ENCODE results near the gene GEMIN5.

Gene GEMIN5

DNA sequence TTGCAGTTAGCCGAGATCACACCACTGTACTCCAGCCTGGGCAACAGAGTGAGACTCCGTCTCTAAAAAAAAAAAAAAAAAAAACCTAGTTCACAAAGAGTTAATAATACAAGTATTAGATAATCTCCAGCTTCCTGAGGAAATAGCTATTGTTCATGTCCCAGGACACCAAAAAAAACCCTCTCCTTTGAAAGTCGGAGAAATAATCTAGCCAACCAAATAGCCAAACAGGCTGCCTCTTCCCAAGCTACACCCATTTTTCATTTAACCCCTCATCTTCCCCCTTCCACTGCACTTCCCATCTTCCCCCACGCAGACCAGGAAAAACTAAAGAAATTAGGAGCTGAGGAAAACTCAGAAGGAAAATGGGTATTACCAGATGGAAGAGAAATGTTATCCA lies 56.0 kb downstream of the GEMIN5 start:
- Histone ChIP-seq H3K9ac (ENCODE audit: low read depth, low read length) (no peak overlapping the region), H3K4me1 (ENCODE audit: control insufficient read depth, insufficient read depth, low read length) (no peaks in the 10 kb centered on the region), H3K27me3 (ENCODE audit: control insufficient read depth, insufficient read depth, low read length) (no peaks in the 10 kb centered on the region), H3K36me3 (ENCODE audit: control insufficient read depth, insufficient read depth, low read length) (peaks cover 23% of the 10 kb centered on the region), H3K27ac (ENCODE audit: low read depth, low read length) (no peak overlapping the region), H3K9me3 (ENCODE audit: control insufficient read depth, insufficient read depth, low read length) (peaks cover 35% of the 10 kb centered on the region), H3K4me3 (ENCODE audit: low read depth, low read length) (no peak overlapping the region)

- Histone ChIP-seq H3K9me3 (ENCODE audit: control insufficient read depth, insufficient read depth, low read length) (peaks cover 19% of the 10 kb centered on the region), H3K4me1 (ENCODE audit: control insufficient read depth, insufficient read depth, low read length) (no peaks in the 10 kb centered on the region), H3K27ac (ENCODE audit: low read depth, low read length) (no peak overlapping the region), H3K27me3 (ENCODE audit: control insufficient read depth, insufficient read depth, low read length) (no peaks in the 10 kb centered on the region), H3K36me3 (ENCODE audit: control insufficient read depth, insufficient read depth, low read length) (peaks cover 31% of the 10 kb centered on the region), H3K4me3 (ENCODE audit: low read depth, low read length) (no peak overlapping the region), H3K9ac (ENCODE audit: low read depth, low read length) (no peak overlapping the region)
Measured at GRCh38 chr5:154878642-154879335, 59.2 kb downstream of the GEMIN5 start.

DNA sequence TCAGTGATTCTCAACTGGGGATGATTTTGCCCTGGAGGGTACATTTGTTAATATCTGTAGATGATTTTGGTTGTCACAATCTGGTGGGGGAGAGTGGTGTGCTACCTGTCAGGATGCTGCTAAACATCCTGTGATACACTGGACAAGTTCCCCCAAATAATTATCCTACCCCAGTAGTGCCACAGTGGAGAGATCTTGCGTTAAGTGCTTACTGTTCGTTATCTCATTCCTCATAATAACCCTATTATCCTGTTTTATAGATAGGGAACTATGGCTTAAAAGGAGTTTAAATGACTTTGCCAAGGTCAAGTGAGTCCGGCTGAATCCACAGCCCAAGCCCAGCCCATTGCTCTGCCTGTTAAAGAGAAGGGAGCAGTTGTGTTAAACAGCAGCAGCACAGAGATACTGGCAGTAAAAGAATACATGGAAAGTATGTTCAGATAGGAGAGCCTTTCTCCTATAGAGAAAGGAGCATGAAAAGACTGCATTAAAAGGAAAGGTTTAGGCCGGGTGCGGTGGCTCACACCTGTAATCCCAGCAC lies 64.2 kb downstream of the GEMIN5 start:
- peaks cover 64% of the 10 kb centered on the region for H3K36me3 ChIP-seq (ENCODE audit: control insufficient read depth, insufficient read depth, low read length)
- no peak overlapping the region for H3K27ac ChIP-seq (ENCODE audit: low read depth, low read length)
- H3K27me3 ChIP-seq (ENCODE audit: control insufficient read depth, insufficient read depth, low read length): no peaks in the 10 kb centered on the region
- H3K4me3 ChIP-seq (ENCODE audit: low read depth, low read length): no peak overlapping the region
- peaks cover 12% of the 10 kb centered on the region for H3K9me3 ChIP-seq (ENCODE audit: control insufficient read depth, insufficient read depth, low read length)
- no peaks in the 10 kb centered on the region for H3K4me1 ChIP-seq (ENCODE audit: control insufficient read depth, insufficient read depth, low read length)
- no peak overlapping the region for H3K9ac ChIP-seq (ENCODE audit: low read depth, low read length)

- Histone ChIP-seq H3K9me3 (ENCODE audit: control insufficient read depth, insufficient read depth, low read length) (no peaks in the 10 kb centered on the region), H3K4me3 (ENCODE audit: low read depth, low read length) (no peak overlapping the region), H3K9ac (ENCODE audit: low read depth, low read length) (no peak overlapping the region), H3K36me3 (ENCODE audit: control insufficient read depth, insufficient read depth, low read length) (peaks cover 74% of the 10 kb centered on the region), H3K27me3 (ENCODE audit: control insufficient read depth, insufficient read depth, low read length) (no peaks in the 10 kb centered on the region), H3K4me1 (ENCODE audit: control insufficient read depth, insufficient read depth, low read length) (no peaks in the 10 kb centered on the region), H3K27ac (ENCODE audit: low read depth, low read length) (no peak overlapping the region)
Measured at GRCh38 chr5:154871734-154872133, 66.3 kb downstream of the GEMIN5 start.

GRCh38 chr5:154868702-154869101 lies 69.3 kb downstream of the GEMIN5 start:
- Histone ChIP-seq H3K27me3 (ENCODE audit: control insufficient read depth, insufficient read depth, low read length) (no peaks in the 10 kb centered on the region), H3K27ac (ENCODE audit: low read depth, low read length) (no peak overlapping the region), H3K9me3 (ENCODE audit: control insufficient read depth, insufficient read depth, low read length) (no peaks in the 10 kb centered on the region), H3K36me3 (ENCODE audit: control insufficient read depth, insufficient read depth, low read length) (peaks cover 72% of the 10 kb centered on the region), H3K4me1 (ENCODE audit: control insufficient read depth, insufficient read depth, low read length) (no peaks in the 10 kb centered on the region), H3K9ac (ENCODE audit: low read depth, low read length) (no peak overlapping the region), H3K4me3 (ENCODE audit: low read depth, low read length) (no peak overlapping the region)

DNA sequence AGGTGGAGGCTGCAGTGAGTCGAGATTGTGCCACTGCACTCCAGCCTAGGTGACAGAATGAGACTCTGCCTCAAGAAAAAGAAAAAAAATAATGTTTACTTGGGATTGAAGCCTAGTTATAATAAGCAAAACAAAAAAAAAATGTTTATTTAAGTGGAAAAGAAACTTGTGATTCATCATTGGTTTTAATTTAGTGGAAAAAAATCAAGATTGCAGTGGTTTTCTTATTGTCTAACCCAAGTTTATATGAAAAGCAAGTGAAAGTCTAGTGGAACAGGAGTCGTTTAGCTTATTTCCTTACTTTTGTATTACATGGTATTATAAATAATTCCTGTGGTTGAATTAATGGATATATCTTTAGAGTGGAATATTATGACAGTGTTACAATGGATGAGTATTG lies 71.2 kb downstream of the GEMIN5 start:
- no peaks in the 10 kb centered on the region for H3K9me3 ChIP-seq (ENCODE audit: control insufficient read depth, insufficient read depth, low read length)
- peaks cover 66% of the 10 kb centered on the region for H3K36me3 ChIP-seq (ENCODE audit: control insufficient read depth, insufficient read depth, low read length)
- H3K27me3 ChIP-seq (ENCODE audit: control insufficient read depth, insufficient read depth, low read length): no peaks in the 10 kb centered on the region
- H3K4me3 ChIP-seq (ENCODE audit: low read depth, low read length): no peak overlapping the region
- H3K9ac ChIP-seq (ENCODE audit: low read depth, low read length): no peak overlapping the region
- H3K27ac ChIP-seq (ENCODE audit: low read depth, low read length): no peak overlapping the region
- no peaks in the 10 kb centered on the region for H3K4me1 ChIP-seq (ENCODE audit: control insufficient read depth, insufficient read depth, low read length)

- H3K27ac ChIP-seq (ENCODE audit: low read depth, low read length): no peak overlapping the region
- no peaks in the 10 kb centered on the region for H3K9me3 ChIP-seq (ENCODE audit: control insufficient read depth, insufficient read depth, low read length)
- H3K36me3 ChIP-seq (ENCODE audit: control insufficient read depth, insufficient read depth, low read length): peaks cover 56% of the 10 kb centered on the region
Measured at GRCh38 chr5:154865466-154866184, 72.4 kb downstream of the GEMIN5 start.

GRCh38 chr5:154863291-154864080 lies 74.5 kb downstream of the GEMIN5 start:
- H3K9ac ChIP-seq (ENCODE audit: low read depth, low read length): no peak overlapping the region
- peaks cover 48% of the 10 kb centered on the region for H3K36me3 ChIP-seq (ENCODE audit: control insufficient read depth, insufficient read depth, low read length)
- peaks cover 15% of the 10 kb centered on the region; the same call in 1 of the 2 replicates for H3K4me1 ChIP-seq (ENCODE audit: control insufficient read depth, insufficient read depth, low read length)

More at GRCh38 chr5:154865466-154866184, 72.4 kb downstream of the GEMIN5 start:
- no peak overlapping the region for H3K9ac ChIP-seq (ENCODE audit: low read depth, low read length)
- H3K4me1 ChIP-seq (ENCODE audit: control insufficient read depth, insufficient read depth, low read length): peaks cover 5% of the 10 kb centered on the region; the same call in 1 of the 2 replicates
- no peak overlapping the region for H3K4me3 ChIP-seq (ENCODE audit: low read depth, low read length)
- H3K27me3 ChIP-seq (ENCODE audit: control insufficient read depth, insufficient read depth, low read length): no peaks in the 10 kb centered on the region

DNA sequence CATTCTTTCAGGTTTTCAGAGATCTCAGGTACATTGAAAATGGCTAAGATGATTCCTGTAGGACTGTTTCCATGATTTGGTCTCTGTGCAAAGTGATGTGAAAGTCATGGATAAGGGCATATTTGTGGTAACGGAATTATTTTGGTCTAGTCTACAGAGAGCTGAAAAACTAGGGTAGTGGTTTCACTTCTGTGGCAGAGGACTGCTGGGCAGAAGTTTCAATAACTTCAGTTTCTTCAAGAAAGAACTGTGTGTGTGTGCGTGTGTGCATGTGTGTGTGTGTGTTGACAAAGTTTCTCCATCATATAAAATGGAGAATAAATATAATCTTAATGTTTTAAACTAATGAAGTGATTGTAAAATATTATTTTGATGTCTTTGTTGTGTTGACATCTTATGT lies 75.2 kb downstream of the GEMIN5 start:
- Histone ChIP-seq H3K27me3 (ENCODE audit: control insufficient read depth, insufficient read depth, low read length) (no peaks in the 10 kb centered on the region), H3K27ac (ENCODE audit: low read depth, low read length) (no peak overlapping the region), H3K4me3 (ENCODE audit: low read depth, low read length) (no peak overlapping the region), H3K4me1 (ENCODE audit: control insufficient read depth, insufficient read depth, low read length) (peaks cover 15% of the 10 kb centered on the region; the same call in 1 of the 2 replicates), H3K9me3 (ENCODE audit: control insufficient read depth, insufficient read depth, low read length) (no peaks in the 10 kb centered on the region), H3K9ac (ENCODE audit: low read depth, low read length) (no peak overlapping the region), H3K36me3 (ENCODE audit: control insufficient read depth, insufficient read depth, low read length) (peaks cover 48% of the 10 kb centered on the region)

More at GRCh38 chr5:154863291-154864080, 74.5 kb downstream of the GEMIN5 start:
- Histone ChIP-seq H3K9me3 (ENCODE audit: control insufficient read depth, insufficient read depth, low read length) (no peaks in the 10 kb centered on the region), H3K27ac (ENCODE audit: low read depth, low read length) (no peak overlapping the region), H3K27me3 (ENCODE audit: control insufficient read depth, insufficient read depth, low read length) (no peaks in the 10 kb centered on the region), H3K4me3 (ENCODE audit: low read depth, low read length) (no peak overlapping the region)

DNA sequence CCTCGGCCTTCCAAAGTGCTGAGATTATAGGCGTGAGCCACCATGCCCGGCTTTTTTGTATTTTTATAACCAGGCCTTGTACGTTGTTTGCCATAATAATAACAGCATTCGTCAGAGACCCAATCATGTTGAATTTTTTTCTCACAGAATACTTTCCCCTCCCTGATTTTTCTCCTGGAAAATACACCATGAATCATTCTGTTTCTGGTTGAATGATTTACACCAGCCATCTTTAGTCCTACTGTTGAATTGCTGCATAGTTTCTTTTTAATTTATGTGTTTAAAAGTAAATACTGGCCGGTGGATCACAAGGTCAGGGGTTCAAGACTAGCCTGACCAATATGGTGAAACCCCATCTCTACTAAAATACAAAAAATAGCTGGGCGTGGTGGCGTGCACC lies 76.1 kb downstream of the GEMIN5 start:
- no peak overlapping the region for H3K4me3 ChIP-seq (ENCODE audit: low read depth, low read length)
- peaks cover 16% of the 10 kb centered on the region for H3K4me1 ChIP-seq (ENCODE audit: control insufficient read depth, insufficient read depth, low read length)
- no peak overlapping the region for H3K9ac ChIP-seq (ENCODE audit: low read depth, low read length)
- H3K27ac ChIP-seq (ENCODE audit: low read depth, low read length): no peak overlapping the region
- H3K27me3 ChIP-seq (ENCODE audit: control insufficient read depth, insufficient read depth, low read length): no peaks in the 10 kb centered on the region
- H3K9me3 ChIP-seq (ENCODE audit: control insufficient read depth, insufficient read depth, low read length): no peaks in the 10 kb centered on the region
- H3K36me3 ChIP-seq (ENCODE audit: control insufficient read depth, insufficient read depth, low read length): peaks cover 41% of the 10 kb centered on the region

All from HUES48 (cell line).